CD14-positive monocyte (primary cell): ENCODE data around the gene ISLR. TPM values are rescaled to one million over a fixed set of nuclear protein-coding genes. Genes with fewer than 3 reads are reported as not detected.

Experiments
- DNase-seq, 3 donors: peaks; one replicate each; pipeline ENCODE4 v3.0.0-alpha.2; 2011 to 2022
- H2AFZ ChIP-seq: 2 replicates; pipeline ENCODE4 v1.6.0; 2012; ENCODE audit warnings: mild to moderate bottlenecking, low read depth, low read length, inconsistent platforms; ENCODE audit not compliant: insufficient read depth, poor library complexity, severe bottlenecking
- H3K27ac ChIP-seq, 2 donors: 1 replicate in 1 of 2; 2 replicates in 1 of 2; pipeline ENCODE4 v1.5.1; 2012 to 2013; ENCODE audit warnings: low read length in 2 of 2, control low read depth in 1 of 2, inconsistent platforms in 1 of 2, low read depth in 1 of 2, mild to moderate bottlenecking in 1 of 2
- H3K27me3 ChIP-seq, 2 donors: one replicate each; pipeline versions ENCODE4 v1.6.0 to v1.6.1; 2011 to 2013; ENCODE audit warnings: low read length in 2 of 2; ENCODE audit not compliant: control insufficient read depth in 2 of 2, insufficient read depth in 2 of 2
- H3K36me3 ChIP-seq, 2 donors: replicated peaks in 1 of 2; 1 replicate in 1 of 2; 2 replicates in 1 of 2; pipeline versions ENCODE4 v1.5.1 to v1.6.1; 2012 to 2013; ENCODE audit warnings: low read length in 2 of 2, control low read depth in 1 of 2, inconsistent platforms in 1 of 2, mild to moderate bottlenecking in 1 of 2; ENCODE audit not compliant: insufficient read depth in 2 of 2, control insufficient read depth in 1 of 2
- H3K4me1 ChIP-seq, 2 donors: 1 replicate in 1 of 2; 2 replicates in 1 of 2; pipeline versions ENCODE4 v1.5.1 to v1.6.1; 2012 to 2013; ENCODE audit warnings: low read length in 2 of 2, control low read depth in 1 of 2, inconsistent platforms in 1 of 2, mild to moderate bottlenecking in 1 of 2, moderate library complexity in 1 of 2; ENCODE audit not compliant: insufficient read depth in 2 of 2, control insufficient read depth in 1 of 2
- H3K4me2 ChIP-seq: replicated peaks from 2 replicates; pipeline ENCODE3; 2012; ENCODE audit warnings: low read length, moderate library complexity, mild to moderate bottlenecking; ENCODE audit not compliant: poor library complexity, severe bottlenecking; ENCODE audit errors: extremely low read depth
- H3K4me3 ChIP-seq, 3 experiments: fragments of 200-600 bp in 1 of 3; sonication (generic) in 1 of 3; replicated peaks in 1 of 3; 1 replicate in 2 of 3; 2 replicates in 1 of 3; pipeline ENCODE4 v1.5.1; 2011 to 2013; ENCODE audit warnings: low read length in 3 of 3, mild to moderate bottlenecking in 3 of 3, control low read depth in 2 of 3, low read depth in 2 of 3, inconsistent platforms in 1 of 3, moderate library complexity in 1 of 3
- H3K79me2 ChIP-seq: 2 replicates; pipeline ENCODE4 v1.6.0; 2012; ENCODE audit warnings: mild to moderate bottlenecking, control low read depth, inconsistent platforms, low read length, moderate library complexity; ENCODE audit not compliant: insufficient read depth
- H3K9ac ChIP-seq: 2 replicates; pipeline ENCODE4 v1.6.0; 2017; ENCODE audit warnings: low read length, mild to moderate bottlenecking; ENCODE audit not compliant: insufficient read depth, poor library complexity, severe bottlenecking
- H3K9me3 ChIP-seq, 2 donors: replicated peaks in 1 of 2; 1 replicate in 1 of 2; 2 replicates in 1 of 2; pipeline versions ENCODE4 v1.5.1 to v1.6.1; 2012 to 2013; ENCODE audit warnings: low read length in 2 of 2, control low read depth in 1 of 2; ENCODE audit not compliant: control insufficient read depth in 1 of 2, insufficient read depth in 1 of 2
- H4K20me1 ChIP-seq: 2 replicates; pipeline ENCODE4 v1.6.0; 2012; ENCODE audit warnings: mild to moderate bottlenecking, low read length, control low read depth, moderate library complexity; ENCODE audit not compliant: insufficient read depth
- H3K27ac Mint-ChIP-seq, 7 donors: one replicate each; pipeline ENCODE4 v1.8.0; 2020; ENCODE audit warnings: mild to moderate bottlenecking in 7 of 7, mixed read lengths in 7 of 7, moderate library complexity in 6 of 7, inconsistent platforms in 2 of 7
- H3K27me3 Mint-ChIP-seq, 3 donors: one replicate each; pipeline ENCODE4 v1.8.0; 2021 to 2022; ENCODE audit warnings: low read depth in 3 of 3, mild to moderate bottlenecking in 3 of 3, mixed read lengths in 3 of 3, moderate library complexity in 3 of 3, inconsistent platforms in 1 of 3
- H3K36me3 Mint-ChIP-seq, 2 donors: one replicate each; pipeline ENCODE4 v1.8.0; 2020; ENCODE audit warnings: mixed read lengths in 2 of 2, inconsistent platforms in 1 of 2, mild to moderate bottlenecking in 1 of 2
- H3K4me1 Mint-ChIP-seq: one replicate; pipeline ENCODE4 v1.8.0; 2020; ENCODE audit warnings: mild to moderate bottlenecking, mixed read lengths
- H3K4me3 Mint-ChIP-seq, 2 donors: one replicate each; pipeline ENCODE4 v1.8.0; 2020; ENCODE audit warnings: mild to moderate bottlenecking in 2 of 2, mixed read lengths in 2 of 2, moderate library complexity in 1 of 2
- H3K9me3 Mint-ChIP-seq, 7 donors: one replicate each; pipeline ENCODE4 v1.8.0; 2020 to 2022; ENCODE audit warnings: mixed read lengths in 7 of 7, mild to moderate bottlenecking in 6 of 7, moderate library complexity in 6 of 7, inconsistent platforms in 2 of 7
- WGBS: methylation state at CpG from one replicate; pipeline ENCODE4 v1.1.5; 2013; ENCODE audit warnings: missing lambda C conversion rate; ENCODE audit not compliant: insufficient coverage; 5-methylcytosine and 5-hydroxymethylcytosine counted together
- intact Hi-C, 2 donors: fragments of 100-400 bp; cut with micrococcal nuclease; formaldehyde crosslinking; loops; one replicate each; pipeline versions ENCODE4 v1.15.0 to v1.15.1; 2023
- polyA plus RNA-seq, 3 donors: library from polyadenylated mRNA; depleted of rRNA in 1 of 3; unstranded in 2 of 3; stranded (reverse) in 1 of 3; fragments of 300-500 nt in 2 of 3; fragments of >200 nt in 1 of 3; fragmentation: Illumina TruSeq in 2 of 3; gene quantifications; 1 replicate in 2 of 3; 2 replicates in 1 of 3; pipeline ENCODE4 v1.2.3, GENCODE V29; 2012 to 2021
- TF ChIP-seq, protein P1 (sequence below): fragments of 200-600 bp; IDR thresholded peaks from one replicate; pipeline ENCODE4 v1.8.0; 2022; ENCODE audit warnings: antibody characterized with exemption, mild to moderate bottlenecking

The ISLR gene
- polyA plus RNA-seq, 3 donors: not detected

GRCh38 chr15:74129586-74130154, 43.8 kb upstream of the ISLR start:
- H3K27me3 ChIP-seq: peaks cover 32 to 86% of the 10 kb centered on the region in 2 donors
- Mint-ChIP-seq H3K36me3 (no peaks in the 10 kb centered on the region), H3K9me3 (peaks cover 0 to 24% (median 2%) of the 10 kb centered on the region in 7 donors), H3K4me3 (peak overlapping the region in 1 of 2 donors; percentile 71), H3K4me1 (peaks cover 15% of the 10 kb centered on the region), H3K27ac (no peak overlapping the region), H3K27me3 (peaks cover 82 to 92% (median 90%) of the 10 kb centered on the region in 3 donors)
- H3K36me3 ChIP-seq: no peaks in the 10 kb centered on the region
- H3K27ac ChIP-seq: no peak overlapping the region
- H2AFZ ChIP-seq: no peak overlapping the region
- peaks cover 7 to 8% of the 10 kb centered on the region in 2 donors for H3K4me1 ChIP-seq
- intact Hi-C loops: loop anchor here (5.0 kb wide), 1 partner anchor 193 kb away; no protein-coding TSS in a partner anchor
- H3K4me2 ChIP-seq: no peak overlapping the region
- 5% methylated on average over 30 of the region's 40 CpGs for WGBS
- no peaks in the 10 kb centered on the region for H3K79me2 ChIP-seq
- peaks cover 0 to 26% of the 10 kb centered on the region in 2 donors for H3K9me3 ChIP-seq
- H4K20me1 ChIP-seq: no peaks in the 10 kb centered on the region
- no peak overlapping the region for H3K9ac ChIP-seq
- DNase-seq: no peak
- no peak overlapping the region for H3K4me3 ChIP-seq
- TF ChIP-seq, protein P1, sequence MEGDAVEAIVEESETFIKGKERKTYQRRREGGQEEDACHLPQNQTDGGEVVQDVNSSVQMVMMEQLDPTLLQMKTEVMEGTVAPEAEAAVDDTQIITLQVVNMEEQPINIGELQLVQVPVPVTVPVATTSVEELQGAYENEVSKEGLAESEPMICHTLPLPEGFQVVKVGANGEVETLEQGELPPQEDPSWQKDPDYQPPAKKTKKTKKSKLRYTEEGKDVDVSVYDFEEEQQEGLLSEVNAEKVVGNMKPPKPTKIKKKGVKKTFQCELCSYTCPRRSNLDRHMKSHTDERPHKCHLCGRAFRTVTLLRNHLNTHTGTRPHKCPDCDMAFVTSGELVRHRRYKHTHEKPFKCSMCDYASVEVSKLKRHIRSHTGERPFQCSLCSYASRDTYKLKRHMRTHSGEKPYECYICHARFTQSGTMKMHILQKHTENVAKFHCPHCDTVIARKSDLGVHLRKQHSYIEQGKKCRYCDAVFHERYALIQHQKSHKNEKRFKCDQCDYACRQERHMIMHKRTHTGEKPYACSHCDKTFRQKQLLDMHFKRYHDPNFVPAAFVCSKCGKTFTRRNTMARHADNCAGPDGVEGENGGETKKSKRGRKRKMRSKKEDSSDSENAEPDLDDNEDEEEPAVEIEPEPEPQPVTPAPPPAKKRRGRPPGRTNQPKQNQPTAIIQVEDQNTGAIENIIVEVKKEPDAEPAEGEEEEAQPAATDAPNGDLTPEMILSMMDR: no peak

DNA sequence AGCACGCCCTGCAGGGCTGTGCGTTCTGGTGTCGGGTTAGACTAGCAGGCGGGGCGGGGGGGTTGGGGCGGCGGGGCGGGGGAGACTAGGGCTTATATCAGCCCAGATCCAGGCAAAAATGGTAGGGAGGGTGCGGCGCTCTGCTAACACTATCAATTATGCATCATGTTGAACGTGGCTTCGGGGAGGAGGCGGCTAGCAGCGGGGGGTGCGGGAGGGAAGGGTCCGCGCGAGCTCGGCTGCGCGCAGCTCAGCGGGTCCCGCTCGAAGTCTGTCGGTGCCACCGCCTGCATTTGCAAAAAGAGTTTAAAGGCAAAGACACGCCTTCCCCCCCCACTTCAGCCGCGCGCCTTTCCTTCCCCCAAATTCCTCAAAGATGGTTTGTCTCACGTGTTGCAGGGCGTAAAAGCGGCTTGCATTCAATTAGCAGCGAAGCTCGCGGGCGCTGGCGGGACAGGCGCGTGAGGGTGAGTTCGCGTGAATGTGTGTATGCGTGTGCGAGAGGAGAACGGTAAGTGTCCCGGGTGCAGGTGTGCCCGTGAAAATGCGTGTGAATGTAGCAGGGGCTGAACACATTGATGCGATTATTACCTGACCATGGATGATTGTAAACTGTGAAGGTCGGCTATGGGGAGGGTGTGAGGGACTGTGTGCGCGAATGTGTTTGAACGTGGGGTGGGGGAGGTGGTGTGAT, 43.2 kb upstream of the ISLR start, which contains the start of gene ISLR2:
ISLR2 (plus strand) TSS at position 432 of the 694 bp plus-strand sequence. CDS start 2,169 bp downstream, outside the sequence.
- H3K4me3 Mint-ChIP-seq: peak within 1 kb of the TSS in 1 of 2 donors; percentile 87
- TF ChIP-seq, protein P1: no peak
- peaks cover 0 to 26% of the 10 kb centered on the region in 2 donors for H3K9me3 ChIP-seq
- peaks cover 85 to 96% (median 93%) of the 10 kb centered on the region in 3 donors for H3K27me3 Mint-ChIP-seq
- H2AFZ ChIP-seq: no peak within 1 kb of the TSS
- H3K4me1 Mint-ChIP-seq: peaks cover 20% of the 10 kb centered on the region
- no peaks in the 10 kb centered on the region for H3K79me2 ChIP-seq
- no peak within 1 kb of the TSS for H3K27ac Mint-ChIP-seq
- H3K4me1 ChIP-seq: peaks cover 7 to 8% of the 10 kb centered on the region in 2 donors
- H3K9me3 Mint-ChIP-seq: peaks cover 0 to 25% (median 2%) of the 10 kb centered on the region in 7 donors
- no peak within 1 kb of the TSS for H3K4me2 ChIP-seq
- no peaks in the 10 kb centered on the region for H4K20me1 ChIP-seq
- H3K9ac ChIP-seq: no peak within 1 kb of the TSS
- no peaks in the 10 kb centered on the region for H3K36me3 Mint-ChIP-seq
- no peaks in the 10 kb centered on the region for H3K36me3 ChIP-seq
- no peak within 1 kb of the TSS for H3K27ac ChIP-seq
- intact Hi-C loops: no loop called here
- WGBS: 2% methylated on average over 32 of the region's 53 CpGs
- H3K27me3 ChIP-seq: peaks cover 38 to 91% of the 10 kb centered on the region in 2 donors
- H3K4me3 ChIP-seq: no peak within 1 kb of the TSS
- no peak for DNase-seq
